ENCODE data around the gene CRYBG1. TPM values are rescaled to one million over a fixed set of nuclear protein-coding genes. Genes with fewer than 3 reads are reported as not detected.
A peak's percentile ranks its signal among the peaks of the same experiment; 100 is the strongest.

The CRYBG1 gene
- total and polyA plus RNA-seq, 2 of the 13 experiments (the other 11 are each of a cell fraction or from before 2014, with no cell fraction given), result 10.1 to 21.9 TPM

DNA sequence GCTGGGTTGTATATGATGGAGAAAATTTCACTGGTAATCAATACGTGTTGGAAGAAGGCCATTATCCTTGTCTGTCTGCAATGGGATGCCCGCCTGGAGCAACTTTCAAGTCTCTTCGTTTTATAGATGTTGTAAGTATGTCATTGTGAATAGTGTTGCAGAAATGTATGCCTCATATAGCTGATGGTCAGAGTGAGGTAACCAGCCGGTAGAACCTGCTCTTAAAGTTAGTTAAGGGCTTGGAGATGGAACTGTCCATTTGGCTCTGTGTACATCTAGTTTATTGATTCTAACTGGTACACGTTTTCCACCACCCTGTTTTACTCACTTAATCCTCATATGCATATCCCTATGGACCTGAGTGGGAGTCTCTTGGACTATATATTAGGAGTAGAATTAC, 195.2 kb downstream of the CRYBG1 start (continued):
- TF ChIP-seq ATF7 (IDR thresholded peaks at IDR 0.05) (no peak), ATF7 (CRISPR knock-in tag; IDR thresholded peaks at IDR 0.05) (no peak), TCF7L2 (IDR thresholded peaks at IDR 0.05; ENCODE audit: low read depth, low read length) (no peak)

- Histone ChIP-seq H3K9ac (ENCODE audit: insufficient read depth, low read depth, low read length) (no peak overlapping the region), H4K20me1 (ENCODE audit: insufficient read depth, low read length) (no peaks in the 10 kb centered on the region), H3K27me3 (ENCODE audit: control insufficient read depth in 1 of 2, insufficient read depth in 2 of 2, low read length in 2 of 2) (no peaks in the 10 kb centered on the region), H3K4me1 (ENCODE audit: insufficient read depth, low read length) (peaks cover 41% of the 10 kb centered on the region), H3K27ac (ENCODE audit: extremely low read length, insufficient read depth, low read length) (no peak overlapping the region), H3K36me3 (replicated peaks in 1 of 2; ENCODE audit: control insufficient read depth in 1 of 2, insufficient read depth in 2 of 2, low read length in 2 of 2) (peaks cover 8 to 29% of the 10 kb centered on the region in 2 experiments; a peak in 4 of 5 replicates), H2AFZ (ENCODE audit: low read length) (no peak overlapping the region), H3K4me3 (replicated peaks in 1 of 3; ENCODE audit: insufficient read depth in 1 of 3, low read depth in 2 of 3, low read length in 3 of 3) (no peak overlapping the region), H3K9me3 (ENCODE audit: low read length) (no peaks in the 10 kb centered on the region), H3K4me2 (ENCODE audit: low read depth, low read length) (no peak overlapping the region), H3K79me2 (ENCODE audit: insufficient read depth, low read length) (no peaks in the 10 kb centered on the region)
- DNase-seq (ENCODE audit: low spot score) (peak; percentile 15), FAIRE-seq (peak; percentile 8), ATAC-seq (no peak)
- ChIA-PET CTCF (ENCODE audit: low intra/inter-chr PET ratio, low total read pairs) (interaction anchor here (2.5 kb wide), 1 partner anchor 111 kb away, joined by 12 read pairs; no protein-coding TSS in a partner anchor), POLR2A (no interaction called here)
- TF ChIP-seq SMC3 (IDR thresholded peaks at IDR 0.05; ENCODE audit: low read length), result 0 out of 2 replicates have a peak, but pooled peaks have one; percentile 9
- peak; percentile 45 for TF ChIP-seq STAG1 (CRISPR knock-in tag; IDR thresholded peaks at IDR 0.05)
- TF ChIP-seq CTCF (CRISPR knock-in tag; IDR thresholded peaks at IDR 0.05), result peak; percentile 21; the same call in 1 of the 2 replicates
- TF ChIP-seq ZNF160 (CRISPR knock-in tag; IDR thresholded peaks at IDR 0.05), result no peak
- intact Hi-C loops (cut with micrococcal nuclease; ENCODE audit: unreplicated experiment) (loop anchor here (2.0 kb wide), 1 partner anchor 46 kb away; no protein-coding TSS in a partner anchor), in situ Hi-C loops (cut with HindIII; ENCODE audit: extremely low pct_ligation_motif_present, low pct_unique_long_range_greater_than_20kb) (no loop called here)
- 75% methylated on average over 3 of the region's 3 CpGs for WGBS (ENCODE audit: low lambda C conversion rate)
- no TSS peak for BruUV-seq (replicated peaks)
Observed at GRCh38 chr6:106556368-106556960, 195.9 kb downstream of the CRYBG1 start.
